Measurements from ENCODE around the gene AMZ2. TPM values are rescaled to one million over a fixed set of nuclear protein-coding genes. Genes with fewer than 3 reads are reported as not detected.
"Not testable (repeated sequence)": the region's sequence is repeated elsewhere in the genome, so short reads cannot be mapped to it uniquely, and the experiment has no call there.

Gene AMZ2
- total RNA-seq, 1 donor from 2014 or later = 75.6 TPM

GRCh38 chr17:68273722-68274121 is 25.9 kb downstream of the AMZ2 start:
- H3K9me3 Mint-ChIP-seq = no peaks in the 10 kb centered on the region
- no peaks in the 10 kb centered on the region for H3K27me3 Mint-ChIP-seq
- H3K4me3 Mint-ChIP-seq = no peak overlapping the region
- H3K4me1 Mint-ChIP-seq (ENCODE audit: unreplicated experiment) = no peaks in the 10 kb centered on the region
- no peak for DNase-seq (ENCODE audit: extremely low spot score, unreplicated experiment)
- no peak overlapping the region for H3K27ac Mint-ChIP-seq
- peaks cover 7% of the 10 kb centered on the region for H3K36me3 Mint-ChIP-seq
- TF ChIP-seq, protein P1, sequence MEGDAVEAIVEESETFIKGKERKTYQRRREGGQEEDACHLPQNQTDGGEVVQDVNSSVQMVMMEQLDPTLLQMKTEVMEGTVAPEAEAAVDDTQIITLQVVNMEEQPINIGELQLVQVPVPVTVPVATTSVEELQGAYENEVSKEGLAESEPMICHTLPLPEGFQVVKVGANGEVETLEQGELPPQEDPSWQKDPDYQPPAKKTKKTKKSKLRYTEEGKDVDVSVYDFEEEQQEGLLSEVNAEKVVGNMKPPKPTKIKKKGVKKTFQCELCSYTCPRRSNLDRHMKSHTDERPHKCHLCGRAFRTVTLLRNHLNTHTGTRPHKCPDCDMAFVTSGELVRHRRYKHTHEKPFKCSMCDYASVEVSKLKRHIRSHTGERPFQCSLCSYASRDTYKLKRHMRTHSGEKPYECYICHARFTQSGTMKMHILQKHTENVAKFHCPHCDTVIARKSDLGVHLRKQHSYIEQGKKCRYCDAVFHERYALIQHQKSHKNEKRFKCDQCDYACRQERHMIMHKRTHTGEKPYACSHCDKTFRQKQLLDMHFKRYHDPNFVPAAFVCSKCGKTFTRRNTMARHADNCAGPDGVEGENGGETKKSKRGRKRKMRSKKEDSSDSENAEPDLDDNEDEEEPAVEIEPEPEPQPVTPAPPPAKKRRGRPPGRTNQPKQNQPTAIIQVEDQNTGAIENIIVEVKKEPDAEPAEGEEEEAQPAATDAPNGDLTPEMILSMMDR (conservative IDR thresholded peaks at IDR 0.05) = no peak

DNA sequence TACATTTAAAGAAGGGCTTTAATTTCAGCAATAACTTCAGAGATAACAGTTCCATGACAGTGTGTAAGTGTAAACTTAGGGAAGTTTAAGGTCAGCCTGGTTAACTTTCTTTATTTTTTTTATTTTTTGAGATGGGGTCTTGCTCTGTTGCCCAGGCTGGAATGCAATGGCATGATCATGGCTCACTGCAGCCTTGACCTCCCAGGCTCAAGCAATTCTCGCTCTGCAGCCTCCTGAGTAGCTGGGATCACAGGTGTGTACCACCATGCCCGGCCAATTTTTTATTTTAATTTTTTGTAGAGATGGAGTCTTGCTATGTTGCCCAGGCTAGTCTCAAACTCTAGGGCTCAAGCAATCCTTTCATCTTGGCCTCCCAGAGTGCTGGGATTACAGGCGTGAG is 28.5 kb downstream of the AMZ2 start:
- not testable (repeated sequence) for H3K4me3 Mint-ChIP-seq; H3K27ac Mint-ChIP-seq; H3K4me1 Mint-ChIP-seq (ENCODE audit: unreplicated experiment); H3K9me3 Mint-ChIP-seq; H3K27me3 Mint-ChIP-seq; H3K36me3 Mint-ChIP-seq; DNase-seq (ENCODE audit: extremely low spot score, unreplicated experiment)

- Mint-ChIP-seq H3K9me3 (peaks cover 5% of the 10 kb centered on the region), H3K36me3 (peaks cover 7% of the 10 kb centered on the region), H3K4me3 (no peak overlapping the region), H3K27ac (no peak overlapping the region), H3K4me1 (ENCODE audit: unreplicated experiment) (no peaks in the 10 kb centered on the region), H3K27me3 (no peaks in the 10 kb centered on the region)
- DNase-seq (ENCODE audit: extremely low spot score, unreplicated experiment) = no peak
- TF ChIP-seq, protein P1 (conservative IDR thresholded peaks at IDR 0.05) = no peak
Measured at GRCh38 chr17:68277807-68278206, 30.0 kb downstream of the AMZ2 start.

GRCh38 chr17:68281965-68282364 is 34.1 kb downstream of the AMZ2 start:
- H3K27me3 Mint-ChIP-seq; H3K36me3 Mint-ChIP-seq; H3K4me1 Mint-ChIP-seq (ENCODE audit: unreplicated experiment); H3K27ac Mint-ChIP-seq; DNase-seq (ENCODE audit: extremely low spot score, unreplicated experiment); H3K4me3 Mint-ChIP-seq; H3K9me3 Mint-ChIP-seq: not testable (repeated sequence)

GRCh38 chr17:68288375-68288774 is 40.5 kb downstream of the AMZ2 start:
- Mint-ChIP-seq H3K36me3 (no peaks in the 10 kb centered on the region), H3K9me3 (no peaks in the 10 kb centered on the region), H3K27me3 (peaks cover 43% of the 10 kb centered on the region), H3K27ac (no peak overlapping the region), H3K4me3 (peak overlapping the region; percentile 54), H3K4me1 (ENCODE audit: unreplicated experiment) (peaks cover 11% of the 10 kb centered on the region)
- no peak for DNase-seq (ENCODE audit: extremely low spot score, unreplicated experiment)
- TF ChIP-seq, protein P1 (conservative IDR thresholded peaks at IDR 0.05) = no peak

DNA sequence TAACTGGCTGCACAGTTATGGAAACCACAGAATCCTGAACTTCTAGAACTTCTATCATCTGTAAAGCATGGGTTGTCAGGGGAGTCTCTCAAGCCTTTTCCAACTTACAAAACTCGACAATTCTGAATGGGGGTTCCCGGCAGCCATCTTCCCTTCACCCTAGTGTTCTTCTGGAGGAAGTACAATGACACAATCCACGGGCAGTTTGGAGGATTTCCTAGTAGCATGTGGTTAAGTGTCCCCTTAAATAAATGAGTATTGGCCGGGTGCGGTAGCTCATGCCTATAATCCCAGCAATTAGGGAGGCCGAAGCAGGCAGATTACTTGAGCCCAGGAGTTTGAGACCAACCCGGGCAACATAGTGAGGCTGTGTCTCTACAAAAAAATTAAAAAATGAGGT is 41.0 kb downstream of the AMZ2 start:
- H3K9me3 Mint-ChIP-seq = no peaks in the 10 kb centered on the region
- H3K27ac Mint-ChIP-seq = no peak overlapping the region
- DNase-seq (ENCODE audit: extremely low spot score, unreplicated experiment) = no peak
- H3K4me3 Mint-ChIP-seq = peak overlapping the region; percentile 54
- H3K36me3 Mint-ChIP-seq = no peaks in the 10 kb centered on the region
- TF ChIP-seq, protein P1 (conservative IDR thresholded peaks at IDR 0.05) = peak; percentile 45
- H3K27me3 Mint-ChIP-seq = peaks cover 44% of the 10 kb centered on the region
- H3K4me1 Mint-ChIP-seq (ENCODE audit: unreplicated experiment) = peaks cover 11% of the 10 kb centered on the region

DNA sequence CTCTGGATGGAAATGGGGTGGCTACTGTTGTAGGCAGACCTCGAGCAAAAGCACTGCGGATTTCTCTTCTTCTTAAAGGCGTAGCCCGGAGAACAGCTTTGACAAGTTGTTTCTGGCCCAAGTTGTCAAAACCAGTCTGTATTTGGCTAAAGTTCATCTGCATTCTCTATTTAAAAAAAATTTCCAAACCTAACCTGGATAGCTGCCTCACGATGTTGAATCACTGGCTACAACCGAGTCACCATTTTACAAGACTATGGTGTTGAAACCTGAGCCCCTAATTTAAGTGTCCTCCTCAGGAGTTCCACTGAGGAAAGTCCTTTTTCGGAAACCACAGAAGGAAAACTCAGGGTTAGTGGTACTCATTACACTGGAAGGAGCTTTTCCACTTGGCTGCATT is 41.6 kb downstream of the AMZ2 start:
- H3K9me3 Mint-ChIP-seq = no peaks in the 10 kb centered on the region
- peaks cover 11% of the 10 kb centered on the region for H3K4me1 Mint-ChIP-seq (ENCODE audit: unreplicated experiment)
- peak overlapping the region; percentile 94 for H3K4me3 Mint-ChIP-seq
- H3K27me3 Mint-ChIP-seq = peaks cover 49% of the 10 kb centered on the region
- DNase-seq (ENCODE audit: extremely low spot score, unreplicated experiment) = no peak
- TF ChIP-seq, protein P1 (conservative IDR thresholded peaks at IDR 0.05) = no peak
- no peaks in the 10 kb centered on the region for H3K36me3 Mint-ChIP-seq
- no peak overlapping the region for H3K27ac Mint-ChIP-seq

Data from type B pancreatic cell (in vitro differentiated cells).